ENCODE data around the gene DIO3.

GRCh38 chr14:101516401-101516800 lies 44.9 kb upstream of the DIO3 start:
- no peak for TF ChIP-seq POLR2A (IDR thresholded peaks at IDR 0.05)
- TF ChIP-seq, protein P1, sequence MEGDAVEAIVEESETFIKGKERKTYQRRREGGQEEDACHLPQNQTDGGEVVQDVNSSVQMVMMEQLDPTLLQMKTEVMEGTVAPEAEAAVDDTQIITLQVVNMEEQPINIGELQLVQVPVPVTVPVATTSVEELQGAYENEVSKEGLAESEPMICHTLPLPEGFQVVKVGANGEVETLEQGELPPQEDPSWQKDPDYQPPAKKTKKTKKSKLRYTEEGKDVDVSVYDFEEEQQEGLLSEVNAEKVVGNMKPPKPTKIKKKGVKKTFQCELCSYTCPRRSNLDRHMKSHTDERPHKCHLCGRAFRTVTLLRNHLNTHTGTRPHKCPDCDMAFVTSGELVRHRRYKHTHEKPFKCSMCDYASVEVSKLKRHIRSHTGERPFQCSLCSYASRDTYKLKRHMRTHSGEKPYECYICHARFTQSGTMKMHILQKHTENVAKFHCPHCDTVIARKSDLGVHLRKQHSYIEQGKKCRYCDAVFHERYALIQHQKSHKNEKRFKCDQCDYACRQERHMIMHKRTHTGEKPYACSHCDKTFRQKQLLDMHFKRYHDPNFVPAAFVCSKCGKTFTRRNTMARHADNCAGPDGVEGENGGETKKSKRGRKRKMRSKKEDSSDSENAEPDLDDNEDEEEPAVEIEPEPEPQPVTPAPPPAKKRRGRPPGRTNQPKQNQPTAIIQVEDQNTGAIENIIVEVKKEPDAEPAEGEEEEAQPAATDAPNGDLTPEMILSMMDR (IDR thresholded peaks at IDR 0.05): no peak
